ENCODE measurements around the gene RTN4RL2. TPM values are rescaled to one million over a fixed set of nuclear protein-coding genes. Genes with fewer than 3 reads are reported as not detected.

RTN4RL2 gene
- total RNA-seq, 1 donor from 2014 or later, result 0.62 TPM

- peak; percentile 83 for DNase-seq (ENCODE audit: low spot score)
- H3K27me3 Mint-ChIP-seq (ENCODE audit: unreplicated experiment), result peaks cover 30% of the 10 kb centered on the region
- TF ChIP-seq CTCF (IDR thresholded peaks at IDR 0.05; ENCODE audit: unreplicated experiment), result peak; percentile 65
- peak overlapping the region; percentile 18 for H3K4me3 Mint-ChIP-seq (ENCODE audit: unreplicated experiment)
- no peaks in the 10 kb centered on the region for H3K36me3 Mint-ChIP-seq (ENCODE audit: low read depth, unreplicated experiment)
- no peak overlapping the region for H3K27ac Mint-ChIP-seq (ENCODE audit: unreplicated experiment)
- no peaks in the 10 kb centered on the region for H3K9me3 Mint-ChIP-seq (ENCODE audit: unreplicated experiment)
- peaks cover 15% of the 10 kb centered on the region for H3K4me1 Mint-ChIP-seq (ENCODE audit: unreplicated experiment)
Observed at GRCh38 chr11:57480409-57481137, 20.2 kb downstream of the RTN4RL2 start.

- H3K4me1 Mint-ChIP-seq (ENCODE audit: unreplicated experiment), result peaks cover 11% of the 10 kb centered on the region
- peak overlapping the region; percentile 18 for H3K4me3 Mint-ChIP-seq (ENCODE audit: unreplicated experiment)
Observed at GRCh38 chr11:57481315-57481714, 21.0 kb downstream of the RTN4RL2 start.

GRCh38 chr11:57481915-57482781, 21.8 kb downstream of the RTN4RL2 start:
- no peaks in the 10 kb centered on the region for H3K36me3 Mint-ChIP-seq (ENCODE audit: low read depth, unreplicated experiment)
- H3K4me1 Mint-ChIP-seq (ENCODE audit: unreplicated experiment), result peaks cover 11% of the 10 kb centered on the region
- H3K4me3 Mint-ChIP-seq (ENCODE audit: unreplicated experiment), result peak overlapping the region; percentile 74
- no peaks in the 10 kb centered on the region for H3K9me3 Mint-ChIP-seq (ENCODE audit: unreplicated experiment)
- H3K27ac Mint-ChIP-seq (ENCODE audit: unreplicated experiment), result no peak overlapping the region
- no peak for TF ChIP-seq CTCF (IDR thresholded peaks at IDR 0.05; ENCODE audit: unreplicated experiment)
- DNase-seq (ENCODE audit: low spot score), result no peak
- H3K27me3 Mint-ChIP-seq (ENCODE audit: unreplicated experiment), result peaks cover 21% of the 10 kb centered on the region

More at GRCh38 chr11:57481315-57481714, 21.0 kb downstream of the RTN4RL2 start:
- TF ChIP-seq CTCF (IDR thresholded peaks at IDR 0.05; ENCODE audit: unreplicated experiment), result no peak
- no peak overlapping the region for H3K27ac Mint-ChIP-seq (ENCODE audit: unreplicated experiment)
- peaks cover 26% of the 10 kb centered on the region for H3K27me3 Mint-ChIP-seq (ENCODE audit: unreplicated experiment)
- no peaks in the 10 kb centered on the region for H3K36me3 Mint-ChIP-seq (ENCODE audit: low read depth, unreplicated experiment)
- DNase-seq (ENCODE audit: low spot score), result no peak
- no peaks in the 10 kb centered on the region for H3K9me3 Mint-ChIP-seq (ENCODE audit: unreplicated experiment)

GRCh38 chr11:57482782-57483561, 22.6 kb downstream of the RTN4RL2 start:
- Mint-ChIP-seq H3K36me3 (ENCODE audit: low read depth, unreplicated experiment) (peaks cover 7% of the 10 kb centered on the region), H3K4me3 (ENCODE audit: unreplicated experiment) (peak overlapping the region; percentile 69), H3K9me3 (ENCODE audit: unreplicated experiment) (no peaks in the 10 kb centered on the region), H3K27me3 (ENCODE audit: unreplicated experiment) (peaks cover 16% of the 10 kb centered on the region), H3K4me1 (ENCODE audit: unreplicated experiment) (peaks cover 11% of the 10 kb centered on the region), H3K27ac (ENCODE audit: unreplicated experiment) (no peak overlapping the region)
- peak; percentile 75 for DNase-seq (ENCODE audit: low spot score)
- TF ChIP-seq CTCF (IDR thresholded peaks at IDR 0.05; ENCODE audit: unreplicated experiment), result peak; percentile 76
